GM12878 (cell line): Measurements from ENCODE around the gene PKNOX1. TPM values are rescaled to one million over a fixed set of nuclear protein-coding genes. Genes with fewer than 3 reads are reported as not detected.

Source experiments
- ATAC-seq: fragments of 200-7000 bp; cut with Tn5 transposase; 3 replicates; pipeline ENCODE4 v1.9.1; 2020; ENCODE audit warnings: mild to moderate bottlenecking, moderate library complexity
- BruUV-seq: library from RNA; stranded (reverse); fragments of 400-500 nt; replicated peaks from 2 replicates; lab custom pipeline; 2021; lab: Mats Ljungman, UMichigan
- CTCF ChIA-PET: fragments of 300-600 bp; sonication (Branson Sonifier 250); formaldehyde crosslinking; extraction: SDS; loops from one replicate; lab custom pipeline; 2021; ENCODE audit warnings: inconsistent platforms; lab: Yijun Ruan, JAX
- POLR2A ChIA-PET: fragments of 350-600 bp; formaldehyde crosslinking; extraction: SDS; loops from one replicate; lab custom pipeline; 2021; ENCODE audit warnings: inconsistent platforms; lab: Charles Lee
- RAD21 ChIA-PET: fragments of 300-600 bp; sonication (Branson Sonifier 250); formaldehyde crosslinking; loops from one replicate; lab custom pipeline; 2023; ENCODE audit warnings: antibody characterized with exemption; ENCODE audit not compliant: unreplicated experiment; lab: Charles Lee
- SMC1A ChIA-PET: fragments of 300-600 bp; sonication (Branson Sonifier 250); formaldehyde crosslinking; loops from one replicate; lab custom pipeline; 2023; ENCODE audit not compliant: unreplicated experiment, uncharacterized antibody; lab: Charles Lee
- DNase-seq: peaks from one replicate; pipeline ENCODE4 v3.0.0-alpha.2; 2011; ENCODE audit warnings: low read depth, low spot score
- FAIRE-seq: peaks from 3 replicates; lab custom pipeline; 2011; peaks lifted over from hg19 to GRCh38; lab: Jason Lieb, UNC
- H2AFZ ChIP-seq: 2 replicates; pipeline ENCODE4 v1.6.0; 2011; ENCODE audit warnings: low read depth, low read length, control low read depth; ENCODE audit not compliant: control insufficient read depth
- H3K27ac ChIP-seq: 2 replicates; pipeline ENCODE4 v1.5.1; 2011; ENCODE audit warnings: control low read depth; ENCODE audit not compliant: control insufficient read depth, insufficient read depth
- H3K27me3 ChIP-seq, 2 experiments: replicated peaks in 1 of 2; 2 replicates each; pipeline versions ENCODE4 v1.6.0 to v1.6.1; 2011; ENCODE audit warnings: low read length in 1 of 2; ENCODE audit not compliant: control insufficient read depth in 2 of 2, insufficient read depth in 2 of 2
- H3K36me3 ChIP-seq, 2 experiments: 2 replicates each; pipeline ENCODE4 v1.5.1; 2011; ENCODE audit warnings: low read length in 1 of 2; ENCODE audit not compliant: control insufficient read depth in 2 of 2, insufficient read depth in 2 of 2
- H3K4me1 ChIP-seq: 2 replicates; pipeline ENCODE4 v1.6.1; 2011; ENCODE audit warnings: mild to moderate bottlenecking, low read length, moderate library complexity, mixed read lengths; ENCODE audit not compliant: control insufficient read depth, insufficient read depth
- H3K4me2 ChIP-seq: 2 replicates; pipeline ENCODE4 v1.6.0; 2011; ENCODE audit warnings: control low read depth; ENCODE audit not compliant: control insufficient read depth, insufficient read depth
- H3K4me3 ChIP-seq: fragments of 200-600 bp; sonication (generic); 2 replicates; pipeline ENCODE4 v1.5.1; 2016
- H3K79me2 ChIP-seq: 2 replicates; pipeline ENCODE4 v1.6.0; 2011; ENCODE audit warnings: low read length; ENCODE audit not compliant: control insufficient read depth, insufficient read depth
- H3K9ac ChIP-seq: 2 replicates; pipeline ENCODE4 v1.8.0; 2011; ENCODE audit warnings: low read length, control low read depth, mixed read lengths; ENCODE audit not compliant: control insufficient read depth, insufficient read depth
- H3K9me3 ChIP-seq: replicated peaks from 3 replicates; pipeline ENCODE4 v1.5.1; 2011; ENCODE audit warnings: mild to moderate bottlenecking, low read length; ENCODE audit not compliant: control insufficient read depth, insufficient read depth
- H4K20me1 ChIP-seq: 2 replicates; pipeline ENCODE4 v1.6.0; 2011; ENCODE audit not compliant: control insufficient read depth, insufficient read depth
- BCL11A ChIP-seq: IDR thresholded peaks from 2 replicates; pipeline ENCODE4 v1.6.1; 2011; ENCODE audit warnings: low read depth, low read length
- CBX3 ChIP-seq: fragments of 200-600 bp; sonication (generic); IDR thresholded peaks from 2 replicates; pipeline ENCODE4 v1.6.1; 2016; ENCODE audit warnings: low read depth, borderline replicate concordance
- EP300 ChIP-seq, 2 experiments: fragments of 150-350 bp in 1 of 2; IDR thresholded peaks; 2 replicates each; pipeline ENCODE4 v1.6.1; 2011 to 2012; ENCODE audit warnings: low read depth in 2 of 2, low read length in 2 of 2, borderline replicate concordance in 1 of 2, improper control_type of control experiment in 1 of 2, inconsistent platforms in 1 of 2; ENCODE audit not compliant: control insufficient read depth in 1 of 2
- ETV6 ChIP-seq, 2 experiments: fragments of 450-650 bp in 1 of 2; IDR thresholded peaks in 1 of 2; conservative IDR thresholded peaks in 1 of 2; 2 replicates each; pipeline ENCODE4 v1.6.1; 2014; ENCODE audit warnings: antibody characterized with exemption in 1 of 2, borderline replicate concordance in 1 of 2, low read depth in 1 of 2, mild to moderate bottlenecking in 1 of 2, moderate library complexity in 1 of 2
- FOXM1 ChIP-seq: IDR thresholded peaks from 2 replicates; pipeline ENCODE4 v1.6.1; 2012; ENCODE audit warnings: low read depth, mild to moderate bottlenecking, inconsistent platforms, low read length, moderate library complexity
- SPI1 ChIP-seq: IDR thresholded peaks from 2 replicates; pipeline ENCODE4 v1.6.1; 2011; ENCODE audit warnings: low read depth, mild to moderate bottlenecking, low read length, moderate library complexity, borderline replicate concordance; ENCODE audit not compliant: insufficient read depth
- TBL1XR1 ChIP-seq: IDR thresholded peaks from 2 replicates; pipeline ENCODE4 v1.6.1; 2012; ENCODE audit warnings: low read depth, low read length, improper control_type of control experiment
- ZZZ3 ChIP-seq: IDR thresholded peaks from 2 replicates; pipeline ENCODE4 v1.6.1; 2011; ENCODE audit warnings: low read depth; ENCODE audit not compliant: control insufficient read depth, insufficient read length
- WGBS: methylation state at CpG from one replicate; pipeline ENCODE4 v1.1.6; 2016; ENCODE audit warnings: low lambda C conversion rate; ENCODE audit not compliant: insufficient replicate concordance, insufficient coverage; ENCODE audit errors: missing lambda C conversion rate; 5-methylcytosine and 5-hydroxymethylcytosine counted together
- in situ Hi-C: fragments of 300-500 bp; cut with MboI; formaldehyde crosslinking; loops from 9 replicates; pipeline ENCODE4 v1.14.3; 2018; ENCODE audit warnings: mixed read lengths
- intact Hi-C: fragments of 100-400 bp; cut with micrococcal nuclease; formaldehyde crosslinking; loops from one replicate; pipeline ENCODE4 v1.14.2; 2022; ENCODE audit not compliant: unreplicated experiment
- polyA plus RNA-seq, 11 experiments: library from polyadenylated mRNA; depleted of rRNA in 4 of 11; unstranded in 6 of 11; stranded (reverse) in 5 of 11; fragments of >200 nt; fragmentation: Nextera tagmentation in 4 of 11; fragmentation: Illumina TruSeq in 1 of 11; extraction: Ambion mirVana in 4 of 11; extraction: Trizol in 1 of 11; gene quantifications; 1 replicate in 1 of 11; 2 replicates in 10 of 11; pipeline versions ENCODE4 v1.2.1 to v1.2.3, GENCODE V29; 2011 to 2016; ENCODE audit warnings: inconsistent platforms in 2 of 11, missing spikeins in 2 of 11, low read depth in 1 of 11
- total RNA-seq, 4 experiments: library from RNA; depleted of rRNA in 3 of 4; stranded (reverse); fragments of >200 nt in 3 of 4; fragmentation: Illumina TruSeq in 1 of 4; extraction: Trizol in 1 of 4; gene quantifications; 2 replicates each; pipeline versions ENCODE4 v1.2.1 to v1.2.3, GENCODE V29; 2013 to 2021
- TF ChIP-seq, protein P1 (sequence below): fragments of 450-650 bp; IDR thresholded peaks from 2 replicates; pipeline ENCODE4 v1.6.1; 2017; ENCODE audit warnings: low read depth, mild to moderate bottlenecking, moderate library complexity
- TF ChIP-seq, protein P2 (sequence below): fragments of 450-650 bp; formaldehyde crosslinking; IDR thresholded peaks from 2 replicates; pipeline ENCODE4 v1.4.0; 2020; ENCODE audit warnings: mild to moderate bottlenecking, moderate library complexity

Gene PKNOX1
- total and polyA plus RNA-seq, 10 of the 15 experiments (the other 5 are each of a cell fraction or from before 2014, with no cell fraction given): 6.9 to 23.7 (median 13.2) TPM

DNA sequence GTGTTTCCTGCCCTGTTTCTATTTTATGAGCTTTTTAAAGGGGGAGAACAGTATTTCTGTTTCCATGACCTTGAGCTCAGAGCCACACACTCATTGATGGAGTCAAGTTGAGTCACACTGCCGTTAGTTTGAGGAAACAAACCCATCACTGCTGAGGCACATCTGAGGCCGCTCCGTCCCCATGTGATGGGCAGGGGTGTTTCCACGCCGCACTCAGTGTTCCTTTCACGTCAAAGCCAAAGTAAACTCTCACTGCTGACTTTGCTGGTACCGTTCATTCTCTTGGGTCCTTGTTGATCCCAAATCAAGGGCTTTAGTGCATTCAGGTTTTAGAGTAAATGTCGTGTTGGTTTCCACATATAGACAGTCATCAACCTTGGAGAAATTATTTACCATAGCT, 48.8 kb downstream of the PKNOX1 start:
- FAIRE-seq: no peak
- no peak for TF ChIP-seq SPI1
- TF ChIP-seq ETV6 (conservative IDR thresholded peaks at IDR 0.05 in 1 of 2, IDR thresholded peaks at IDR 0.05 in 1 of 2; ENCODE audit: borderline replicate concordance in 1 of 2, low read depth in 1 of 2): no peak
- no peak for TF ChIP-seq EP300 (IDR thresholded peaks at IDR 0.05; ENCODE audit: borderline replicate concordance in 1 of 2, control insufficient read depth in 1 of 2, low read depth in 2 of 2, low read length in 2 of 2)
- POLR2A ChIA-PET: no interaction called here
- SMC1A ChIA-PET: no interaction called here
- 92% methylated on average over 8 of the region's 8 CpGs for WGBS
- no peaks in the 10 kb centered on the region for H3K4me1 ChIP-seq
- H3K9me3 ChIP-seq: no peaks in the 10 kb centered on the region
- ATAC-seq: no peak
- CTCF ChIA-PET: no interaction called here
- DNase-seq: no peak
- no TSS peak for BruUV-seq
- H3K4me3 ChIP-seq: no peak overlapping the region
- H2AFZ ChIP-seq: no peak overlapping the region
- H4K20me1 ChIP-seq: no peaks in the 10 kb centered on the region
- intact Hi-C loops: no loop called here
- no peak overlapping the region for H3K4me2 ChIP-seq
- no peak overlapping the region for H3K9ac ChIP-seq
- RAD21 ChIA-PET: no interaction called here
- H3K79me2 ChIP-seq: no peaks in the 10 kb centered on the region
- H3K27me3 ChIP-seq: no peaks in the 10 kb centered on the region
- in situ Hi-C loops: no loop called here
- H3K27ac ChIP-seq: no peak overlapping the region
- H3K36me3 ChIP-seq: peaks cover 4 to 6% of the 10 kb centered on the region in 2 experiments; a peak in 2 of 4 replicates

DNA sequence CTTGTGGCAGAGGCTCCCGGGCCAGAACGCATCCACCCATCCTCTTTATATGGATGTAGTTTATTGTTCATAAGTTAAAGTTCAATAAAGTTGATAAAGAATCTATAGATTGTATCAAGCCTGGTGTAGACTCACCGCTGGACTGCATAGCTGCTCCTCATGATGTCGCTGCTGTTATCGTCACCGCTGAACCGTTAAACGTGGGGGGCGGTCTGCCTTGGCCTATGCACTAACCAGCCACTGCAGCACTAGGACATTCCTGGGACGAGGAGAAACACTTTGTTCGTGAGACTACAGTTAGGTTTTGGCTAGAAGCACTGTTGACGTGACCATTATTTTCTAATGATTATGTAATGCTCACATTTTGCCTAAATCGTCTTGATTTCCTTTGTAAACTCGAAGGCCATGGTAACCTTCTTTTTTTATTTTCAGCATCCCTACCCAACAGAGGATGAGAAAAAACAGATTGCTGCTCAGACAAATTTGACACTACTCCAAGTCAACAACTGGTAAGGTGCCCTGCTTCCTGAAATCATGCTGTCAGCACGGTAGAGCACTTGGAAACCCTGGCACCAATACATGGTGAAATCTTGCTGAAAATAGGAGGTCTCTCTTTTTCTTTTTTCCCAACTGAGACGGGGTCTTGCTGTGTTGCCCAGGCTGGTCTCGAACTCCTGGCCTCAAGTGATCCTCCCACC, 50.2 kb downstream of the PKNOX1 start:
- Histone ChIP-seq H3K4me1 (no peaks in the 10 kb centered on the region), H3K9me3 (no peaks in the 10 kb centered on the region), H3K27ac (no peak overlapping the region), H4K20me1 (no peaks in the 10 kb centered on the region), H2AFZ (no peak overlapping the region), H3K36me3 (peaks cover 4 to 8% of the 10 kb centered on the region in 2 experiments; a peak in 2 of 4 replicates), H3K79me2 (no peaks in the 10 kb centered on the region), H3K9ac (no peak overlapping the region), H3K4me2 (no peak overlapping the region), H3K4me3 (no peak overlapping the region), H3K27me3 (no peaks in the 10 kb centered on the region)
- no peak for DNase-seq
- ChIA-PET CTCF (no interaction called here), SMC1A (no interaction called here), POLR2A (interaction anchor here (0.6 kb wide), 1 partner anchor 47 kb away, joined by 7 read pairs; no protein-coding TSS in a partner anchor), RAD21 (no interaction called here)
- intact Hi-C loops: no loop called here
- FAIRE-seq: no peak
- 93% methylated on average over 17 of the region's 17 CpGs for WGBS
- BruUV-seq: no TSS peak
- in situ Hi-C loops: no loop called here
- ATAC-seq: no peak
- TF ChIP-seq, protein P1, sequence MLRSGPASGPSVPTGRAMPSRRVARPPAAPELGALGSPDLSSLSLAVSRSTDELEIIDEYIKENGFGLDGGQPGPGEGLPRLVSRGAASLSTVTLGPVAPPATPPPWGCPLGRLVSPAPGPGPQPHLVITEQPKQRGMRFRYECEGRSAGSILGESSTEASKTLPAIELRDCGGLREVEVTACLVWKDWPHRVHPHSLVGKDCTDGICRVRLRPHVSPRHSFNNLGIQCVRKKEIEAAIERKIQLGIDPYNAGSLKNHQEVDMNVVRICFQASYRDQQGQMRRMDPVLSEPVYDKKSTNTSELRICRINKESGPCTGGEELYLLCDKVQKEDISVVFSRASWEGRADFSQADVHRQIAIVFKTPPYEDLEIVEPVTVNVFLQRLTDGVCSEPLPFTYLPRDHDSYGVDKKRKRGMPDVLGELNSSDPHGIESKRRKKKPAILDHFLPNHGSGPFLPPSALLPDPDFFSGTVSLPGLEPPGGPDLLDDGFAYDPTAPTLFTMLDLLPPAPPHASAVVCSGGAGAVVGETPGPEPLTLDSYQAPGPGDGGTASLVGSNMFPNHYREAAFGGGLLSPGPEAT: no peak
- TF ChIP-seq, protein P2, sequence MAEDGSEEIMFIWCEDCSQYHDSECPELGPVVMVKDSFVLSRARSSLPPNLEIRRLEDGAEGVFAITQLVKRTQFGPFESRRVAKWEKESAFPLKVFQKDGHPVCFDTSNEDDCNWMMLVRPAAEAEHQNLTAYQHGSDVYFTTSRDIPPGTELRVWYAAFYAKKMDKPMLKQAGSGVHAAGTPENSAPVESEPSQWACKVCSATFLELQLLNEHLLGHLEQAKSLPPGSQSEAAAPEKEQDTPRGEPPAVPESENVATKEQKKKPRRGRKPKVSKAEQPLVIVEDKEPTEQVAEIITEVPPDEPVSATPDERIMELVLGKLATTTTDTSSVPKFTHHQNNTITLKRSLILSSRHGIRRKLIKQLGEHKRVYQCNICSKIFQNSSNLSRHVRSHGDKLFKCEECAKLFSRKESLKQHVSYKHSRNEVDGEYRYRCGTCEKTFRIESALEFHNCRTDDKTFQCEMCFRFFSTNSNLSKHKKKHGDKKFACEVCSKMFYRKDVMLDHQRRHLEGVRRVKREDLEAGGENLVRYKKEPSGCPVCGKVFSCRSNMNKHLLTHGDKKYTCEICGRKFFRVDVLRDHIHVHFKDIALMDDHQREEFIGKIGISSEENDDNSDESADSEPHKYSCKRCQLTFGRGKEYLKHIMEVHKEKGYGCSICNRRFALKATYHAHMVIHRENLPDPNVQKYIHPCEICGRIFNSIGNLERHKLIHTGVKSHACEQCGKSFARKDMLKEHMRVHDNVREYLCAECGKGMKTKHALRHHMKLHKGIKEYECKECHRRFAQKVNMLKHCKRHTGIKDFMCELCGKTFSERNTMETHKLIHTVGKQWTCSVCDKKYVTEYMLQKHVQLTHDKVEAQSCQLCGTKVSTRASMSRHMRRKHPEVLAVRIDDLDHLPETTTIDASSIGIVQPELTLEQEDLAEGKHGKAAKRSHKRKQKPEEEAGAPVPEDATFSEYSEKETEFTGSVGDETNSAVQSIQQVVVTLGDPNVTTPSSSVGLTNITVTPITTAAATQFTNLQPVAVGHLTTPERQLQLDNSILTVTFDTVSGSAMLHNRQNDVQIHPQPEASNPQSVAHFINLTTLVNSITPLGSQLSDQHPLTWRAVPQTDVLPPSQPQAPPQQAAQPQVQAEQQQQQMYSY (CRISPR knock-in tag): no peak
- TF ChIP-seq BCL11A (no peak), CBX3 (no peak), ETV6 (conservative IDR thresholded peaks at IDR 0.05 in 1 of 2, IDR thresholded peaks at IDR 0.05 in 1 of 2; ENCODE audit: borderline replicate concordance in 1 of 2, low read depth in 1 of 2) (no peak), ZZZ3 (no peak), TBL1XR1 (no peak), FOXM1 (no peak)
